H9 (cell line): ENCODE measurements around the gene OR51M1. TPM values are rescaled to one million over a fixed set of nuclear protein-coding genes. Genes with fewer than 3 reads are reported as not detected.

Source experiments
- DNase-seq: peaks from one replicate; pipeline ENCODE4 v3.0.0-alpha.2; 2017
- H2AFZ ChIP-seq: one replicate; pipeline ENCODE4 v1.6.1; 2013; ENCODE audit warnings: mild to moderate bottlenecking, low read length, control low read depth, moderate library complexity
- H2AK5ac ChIP-seq: 2 replicates; pipeline ENCODE4 v1.6.1; 2013; ENCODE audit warnings: low read length, control low read depth, mixed read lengths; ENCODE audit not compliant: insufficient read length
- H2BK120ac ChIP-seq: one replicate; pipeline ENCODE4 v1.6.1; 2013; ENCODE audit warnings: low read depth, mild to moderate bottlenecking, low read length, control low read depth, inconsistent platforms; ENCODE audit not compliant: poor library complexity, severe bottlenecking
- H2BK12ac ChIP-seq: 2 replicates; pipeline ENCODE4 v1.6.1; 2013; ENCODE audit warnings: low read length, control low read depth, mixed read lengths, low read depth; ENCODE audit not compliant: insufficient read length
- H2BK15ac ChIP-seq: 2 replicates; pipeline ENCODE4 v1.6.1; 2013; ENCODE audit warnings: low read depth, low read length, control low read depth
- H2BK20ac ChIP-seq: one replicate; pipeline ENCODE4 v1.6.1; 2013; ENCODE audit warnings: low read depth, mild to moderate bottlenecking, low read length, control low read depth, inconsistent platforms; ENCODE audit not compliant: poor library complexity, severe bottlenecking
- H2BK5ac ChIP-seq: 2 replicates; pipeline ENCODE4 v1.6.1; 2013; ENCODE audit warnings: low read length, control low read depth, mixed read lengths; ENCODE audit not compliant: insufficient read length
- H3K14ac ChIP-seq: 2 replicates; pipeline ENCODE4 v1.6.1; 2013; ENCODE audit warnings: low read length, control low read depth; ENCODE audit not compliant: insufficient read depth
- H3K18ac ChIP-seq: 2 replicates; pipeline ENCODE4 v1.6.1; 2013; ENCODE audit warnings: low read depth, mild to moderate bottlenecking, mixed read lengths, low read length, control low read depth; ENCODE audit not compliant: insufficient read length
- H3K23ac ChIP-seq: 2 replicates; pipeline ENCODE4 v1.6.1; 2013; ENCODE audit warnings: low read length, control low read depth, mixed read lengths, low read depth; ENCODE audit not compliant: insufficient read length
- H3K23me2 ChIP-seq: 2 replicates; pipeline ENCODE4 v1.6.1; 2013; ENCODE audit warnings: low read depth, mild to moderate bottlenecking, mixed read lengths, low read length, control low read depth; ENCODE audit not compliant: insufficient read length, poor library complexity, severe bottlenecking
- H3K27ac ChIP-seq: 2 replicates; pipeline ENCODE4 v1.5.1; 2013; ENCODE audit warnings: low read length, control low read depth, mixed read lengths, low read depth; ENCODE audit not compliant: insufficient read length
- H3K27me3 ChIP-seq: 2 replicates; pipeline ENCODE4 v1.6.1; 2013; ENCODE audit warnings: low read length, control low read depth, inconsistent platforms; ENCODE audit not compliant: insufficient read depth
- H3K4ac ChIP-seq: 2 replicates; pipeline ENCODE4 v1.6.1; 2013; ENCODE audit warnings: low read depth, mild to moderate bottlenecking, control low read depth, inconsistent platforms, low read length, moderate library complexity
- H3K4me1 ChIP-seq: 2 replicates; pipeline ENCODE4 v1.6.1; 2013; ENCODE audit warnings: low read length, control low read depth, inconsistent platforms; ENCODE audit not compliant: insufficient read depth
- H3K4me2 ChIP-seq: 2 replicates; pipeline ENCODE4 v1.6.1; 2013; ENCODE audit warnings: low read length, control low read depth, mixed read lengths; ENCODE audit not compliant: insufficient read length, insufficient read depth
- H3K56ac ChIP-seq: 2 replicates; pipeline ENCODE4 v1.6.1; 2013; ENCODE audit warnings: low read depth, mild to moderate bottlenecking, mixed read lengths, low read length, control low read depth; ENCODE audit not compliant: insufficient read length
- H3K79me1 ChIP-seq: 2 replicates; pipeline ENCODE4 v1.6.1; 2013; ENCODE audit warnings: low read depth, mild to moderate bottlenecking, moderate library complexity, low read length, control low read depth, inconsistent platforms; ENCODE audit not compliant: insufficient read depth, poor library complexity, severe bottlenecking
- H3K79me2 ChIP-seq: 2 replicates; pipeline ENCODE4 v1.6.1; 2013; ENCODE audit warnings: low read length, control low read depth, inconsistent platforms; ENCODE audit not compliant: insufficient read depth
- H3K9ac ChIP-seq: 2 replicates; pipeline ENCODE4 v1.6.1; 2013; ENCODE audit warnings: low read length, control low read depth, mixed read lengths; ENCODE audit not compliant: insufficient read length; ENCODE audit errors: extremely low read depth
- H3K9me3 ChIP-seq: one replicate; pipeline ENCODE4 v1.6.1; 2013; ENCODE audit warnings: low read depth, low read length, inconsistent platforms; ENCODE audit not compliant: control insufficient read depth
- H3T11ph ChIP-seq: one replicate; pipeline ENCODE4 v1.6.1; 2013; ENCODE audit warnings: mild to moderate bottlenecking, low read length, control low read depth, inconsistent platforms
- H4K20me1 ChIP-seq: one replicate; pipeline ENCODE4 v1.6.1; 2013; ENCODE audit not compliant: control insufficient read depth, insufficient read length, insufficient read depth
- H4K5ac ChIP-seq: 2 replicates; pipeline ENCODE4 v1.6.1; 2013; ENCODE audit warnings: low read depth, mild to moderate bottlenecking, mixed read lengths, low read length, control low read depth; ENCODE audit not compliant: insufficient read length
- H4K8ac ChIP-seq: replicated peaks from 2 replicates; pipeline ENCODE4 v1.6.1; 2013; ENCODE audit warnings: low read length, control low read depth, mixed read lengths, low read depth; ENCODE audit not compliant: insufficient read length
- H4K91ac ChIP-seq: 2 replicates; pipeline ENCODE4 v1.6.1; 2013; ENCODE audit warnings: low read depth, mild to moderate bottlenecking, moderate library complexity, mixed read lengths, low read length, control low read depth; ENCODE audit not compliant: insufficient read length
- H3K27ac Mint-ChIP-seq, 3 experiments: 2 replicates in 2 of 3; 3 replicates in 1 of 3; pipeline ENCODE4 v1.8.0; 2020 to 2021; ENCODE audit warnings: mixed read lengths in 3 of 3, mild to moderate bottlenecking in 1 of 3, moderate library complexity in 1 of 3
- H3K27me3 Mint-ChIP-seq: 2 replicates; pipeline ENCODE4 v1.8.0; 2021; ENCODE audit warnings: low read depth, mild to moderate bottlenecking, moderate library complexity, mixed read lengths
- H3K36me3 Mint-ChIP-seq, 3 experiments: 2 replicates in 2 of 3; 3 replicates in 1 of 3; pipeline ENCODE4 v1.8.0; 2020 to 2021; ENCODE audit warnings: low read depth in 3 of 3, mixed read lengths in 3 of 3; ENCODE audit not compliant: insufficient read depth in 1 of 3
- H3K4me1 Mint-ChIP-seq, 2 experiments: 2 replicates each; pipeline ENCODE4 v1.8.0; 2020; ENCODE audit warnings: mixed read lengths in 2 of 2
- H3K4me3 Mint-ChIP-seq, 2 experiments: 2 replicates in 1 of 2; 3 replicates in 1 of 2; pipeline ENCODE4 v1.8.0; 2020 to 2021; ENCODE audit warnings: mild to moderate bottlenecking in 2 of 2, mixed read lengths in 2 of 2, moderate library complexity in 1 of 2
- H3K9me3 Mint-ChIP-seq, 2 experiments: 2 replicates in 1 of 2; 3 replicates in 1 of 2; pipeline ENCODE4 v1.8.0; 2020; ENCODE audit warnings: mild to moderate bottlenecking in 2 of 2, mixed read lengths in 2 of 2, moderate library complexity in 1 of 2
- CTCF ChIP-seq: fragments of 200-600 bp; sonication (generic); conservative IDR thresholded peaks from 3 replicates; pipeline ENCODE4 v1.8.0; 2021; ENCODE audit warnings: antibody characterized with exemption, mild to moderate bottlenecking
- WGBS: extraction: QIAGEN DNeasy Blood & Tissue Kit; methylation state at CpG from one replicate; pipeline ENCODE4 v1.1.7; 2013; ENCODE audit warnings: missing lambda C conversion rate, low lambda C conversion rate, mixed read lengths; ENCODE audit not compliant: insufficient read length; ENCODE audit errors: extremely low coverage; 5-methylcytosine and 5-hydroxymethylcytosine counted together
- total RNA-seq: library from RNA; stranded (reverse); gene quantifications from 2 replicates; pipeline ENCODE4 v1.2.1, GENCODE V29; 2021

Gene OR51M1
- total RNA-seq, 1 experiment from 2014 or later = not detected

GRCh38 chr11:5420993-5421392, 37.4 kb downstream of the OR51M1 start:
- H3K4me3 Mint-ChIP-seq = no peak overlapping the region
- peak; percentile 43; the same call in 2 of the 3 replicates for TF ChIP-seq CTCF
- Histone ChIP-seq H2AK5ac (no peak overlapping the region), H3K79me1 (no peaks in the 10 kb centered on the region), H2BK12ac (no peak overlapping the region), H3K4me1 (no peaks in the 10 kb centered on the region), H4K20me1 (no peaks in the 10 kb centered on the region), H2BK20ac (no peak overlapping the region), H3K9ac (no peak overlapping the region), H3K23ac (no peak overlapping the region), H2BK15ac (no peak overlapping the region), H3K4ac (no peak overlapping the region), H4K8ac (no peak overlapping the region), H3K14ac (no peak overlapping the region), H3K18ac (no peak overlapping the region), H3K56ac (no peak overlapping the region), H3K9me3 (no peaks in the 10 kb centered on the region), H2BK5ac (no peak overlapping the region), H4K5ac (no peak overlapping the region), H3K27me3 (no peaks in the 10 kb centered on the region), H3T11ph (no peak overlapping the region), H3K27ac (no peak overlapping the region), H3K23me2 (no peaks in the 10 kb centered on the region), H2AFZ (no peak overlapping the region), H3K4me2 (no peak overlapping the region), H2BK120ac (no peak overlapping the region), H3K79me2 (no peaks in the 10 kb centered on the region), H4K91ac (no peak overlapping the region)
- no peak overlapping the region for H3K27ac Mint-ChIP-seq
- H3K36me3 Mint-ChIP-seq = peaks cover 0 to 4% (median 0%) of the 10 kb centered on the region in 3 experiments; a peak in 2 of 7 replicates
- peak; percentile 39 for DNase-seq
- H3K9me3 Mint-ChIP-seq = no peaks in the 10 kb centered on the region; a peak in 1 of 5 replicates
- H3K4me1 Mint-ChIP-seq = no peaks in the 10 kb centered on the region
- no peaks in the 10 kb centered on the region; the same call in 1 of the 2 replicates for H3K27me3 Mint-ChIP-seq
- no CpG with 5 or more reads among the region's 5 CpGs for WGBS
